Body of pancreas (tissue), 4 donors: Measurements from ENCODE around the gene WWOX. TPM values are rescaled to one million over a fixed set of nuclear protein-coding genes. Genes with fewer than 3 reads are reported as not detected.

Experiments
- ATAC-seq: fragments of 150-250 bp; one replicate; pipeline ENCODE4 v1.9.1; 2016
- DNase-seq, 4 donors: peaks; one replicate each; pipeline ENCODE4 v3.0.0-alpha.2; 2019
- H3K27ac ChIP-seq, 4 donors: fragments of 200-600 bp; sonication (generic); 1 replicate in 3 of 4; 2 replicates in 1 of 4; pipeline versions ENCODE4 v1.5.1 to v1.6.1; 2016 to 2019; ENCODE audit warnings: mild to moderate bottlenecking in 1 of 4, mixed read lengths in 1 of 4, moderate library complexity in 1 of 4
- H3K27me3 ChIP-seq, 2 donors: fragments of 200-600 bp; sonication (generic); one replicate each; pipeline ENCODE4 v1.6.0; 2016; ENCODE audit warnings: mild to moderate bottlenecking in 1 of 2
- H3K36me3 ChIP-seq, 2 donors: fragments of 200-600 bp; sonication (generic); replicated peaks in 1 of 2; 2 replicates each; pipeline ENCODE4 v1.5.1; 2016; ENCODE audit warnings: low read depth in 2 of 2; ENCODE audit not compliant: insufficient read depth in 1 of 2
- H3K4me1 ChIP-seq: fragments of 200-600 bp; sonication (generic); one replicate; pipeline ENCODE4 v1.6.0; 2016
- H3K4me3 ChIP-seq, 2 donors: fragments of 200-600 bp; sonication (generic); 1 replicate in 1 of 2; 2 replicates in 1 of 2; pipeline ENCODE4 v1.5.1; 2016 to 2019
- H3K9me3 ChIP-seq, 3 donors: fragments of 200-600 bp; sonication (generic); 1 replicate in 2 of 3; 2 replicates in 1 of 3; pipeline ENCODE4 v1.5.1; 2016
- POLR2A ChIP-seq, 3 donors: fragments of 450-650 bp; IDR thresholded peaks; one replicate each; pipeline ENCODE4 v1.6.1; 2016; ENCODE audit warnings: antibody characterized with exemption in 3 of 3, mild to moderate bottlenecking in 2 of 3
- WGBS, 2 donors: methylation state at CpG; one replicate each; pipeline ENCODE4 v1.1.5; 2017; 5-methylcytosine and 5-hydroxymethylcytosine counted together
- intact Hi-C: fragments of 100-400 bp; cut with DNase I; formaldehyde crosslinking; loops from one replicate; pipeline ENCODE4 v1.15.1; 2023
- total RNA-seq, 2 donors: library from RNA; depleted of rRNA; stranded (reverse); fragments of >200 nt; gene quantifications; one replicate each; pipeline ENCODE4 v1.1.0, GENCODE V29; 2016
- TF ChIP-seq, protein P1 (sequence below), 7 experiments: fragments of 450-650 bp in 4 of 7; fragments of 200-600 bp in 3 of 7; sonication (generic) in 3 of 7; IDR thresholded peaks; one replicate each; pipeline ENCODE4 v1.5.1; 2016 to 2019; ENCODE audit warnings: antibody characterized with exemption in 7 of 7

Gene WWOX
- total RNA-seq, 2 donors from 2014 or later = 52.7 to 67.2 TPM

GRCh38 chr16:78490847-78491246, 391.4 kb downstream of the WWOX start:
- H3K27me3 ChIP-seq = no peaks in the 10 kb centered on the region
- no peaks in the 10 kb centered on the region for H3K4me1 ChIP-seq
- 84 to 89% methylated on average over 6 of the region's 6 CpGs for WGBS, 2 donors
- TF ChIP-seq POLR2A (IDR thresholded peaks at IDR 0.05) = no peak
- TF ChIP-seq, protein P1, sequence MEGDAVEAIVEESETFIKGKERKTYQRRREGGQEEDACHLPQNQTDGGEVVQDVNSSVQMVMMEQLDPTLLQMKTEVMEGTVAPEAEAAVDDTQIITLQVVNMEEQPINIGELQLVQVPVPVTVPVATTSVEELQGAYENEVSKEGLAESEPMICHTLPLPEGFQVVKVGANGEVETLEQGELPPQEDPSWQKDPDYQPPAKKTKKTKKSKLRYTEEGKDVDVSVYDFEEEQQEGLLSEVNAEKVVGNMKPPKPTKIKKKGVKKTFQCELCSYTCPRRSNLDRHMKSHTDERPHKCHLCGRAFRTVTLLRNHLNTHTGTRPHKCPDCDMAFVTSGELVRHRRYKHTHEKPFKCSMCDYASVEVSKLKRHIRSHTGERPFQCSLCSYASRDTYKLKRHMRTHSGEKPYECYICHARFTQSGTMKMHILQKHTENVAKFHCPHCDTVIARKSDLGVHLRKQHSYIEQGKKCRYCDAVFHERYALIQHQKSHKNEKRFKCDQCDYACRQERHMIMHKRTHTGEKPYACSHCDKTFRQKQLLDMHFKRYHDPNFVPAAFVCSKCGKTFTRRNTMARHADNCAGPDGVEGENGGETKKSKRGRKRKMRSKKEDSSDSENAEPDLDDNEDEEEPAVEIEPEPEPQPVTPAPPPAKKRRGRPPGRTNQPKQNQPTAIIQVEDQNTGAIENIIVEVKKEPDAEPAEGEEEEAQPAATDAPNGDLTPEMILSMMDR (IDR thresholded peaks at IDR 0.05) = no peak
- H3K4me3 ChIP-seq = no peak overlapping the region
- DNase-seq (no peak), ATAC-seq (no peak)
- no peak overlapping the region for H3K27ac ChIP-seq
- intact Hi-C loops = no loop called here
- no peaks in the 10 kb centered on the region for H3K9me3 ChIP-seq
- H3K36me3 ChIP-seq = no peaks in the 10 kb centered on the region

- Histone ChIP-seq H3K27ac (no peak overlapping the region), H3K36me3 (no peaks in the 10 kb centered on the region), H3K4me3 (no peak overlapping the region), H3K27me3 (no peaks in the 10 kb centered on the region), H3K4me1 (no peaks in the 10 kb centered on the region), H3K9me3 (no peaks in the 10 kb centered on the region)
- no peak for ATAC-seq
- 95% methylated on average over 8 of the region's 8 CpGs for WGBS, 2 donors
- no peak for DNase-seq
- intact Hi-C loops = no loop called here
- TF ChIP-seq, protein P1 (IDR thresholded peaks at IDR 0.05) = no peak
- no peak for TF ChIP-seq POLR2A (IDR thresholded peaks at IDR 0.05)
Observed at GRCh38 chr16:78493573-78493972, 394.1 kb downstream of the WWOX start.

DNA sequence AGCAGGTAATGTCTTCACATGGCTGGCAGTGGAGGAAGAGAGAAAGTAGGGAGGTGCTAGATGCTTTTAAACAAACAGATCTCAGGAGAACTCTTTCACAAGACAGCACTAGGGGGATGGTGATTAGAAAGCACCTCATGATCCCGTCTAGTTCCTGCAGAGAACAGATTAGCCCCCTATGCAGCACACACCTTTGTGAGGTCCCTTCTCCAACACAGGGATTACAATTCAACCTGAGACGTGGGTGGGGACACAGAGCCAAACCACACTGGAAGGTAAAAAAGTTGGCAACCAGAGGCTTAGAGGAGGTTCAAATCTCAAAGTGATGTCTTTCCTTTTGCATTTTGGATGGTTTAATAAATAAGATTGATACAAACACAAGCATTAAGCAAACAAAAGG, 394.7 kb downstream of the WWOX start:
- intact Hi-C loops = no loop called here
- DNase-seq (no peak), ATAC-seq (no peak)
- no peaks in the 10 kb centered on the region for H3K9me3 ChIP-seq
- no peaks in the 10 kb centered on the region for H3K4me1 ChIP-seq
- no peak overlapping the region for H3K27ac ChIP-seq
- no peaks in the 10 kb centered on the region for H3K27me3 ChIP-seq
- 73 to 76% methylated on average over 2 of the region's 2 CpGs for WGBS, 2 donors
- no peak overlapping the region for H3K4me3 ChIP-seq
- TF ChIP-seq POLR2A (IDR thresholded peaks at IDR 0.05) = no peak
- TF ChIP-seq, protein P1 (IDR thresholded peaks at IDR 0.05) = no peak
- H3K36me3 ChIP-seq = no peaks in the 10 kb centered on the region

DNA sequence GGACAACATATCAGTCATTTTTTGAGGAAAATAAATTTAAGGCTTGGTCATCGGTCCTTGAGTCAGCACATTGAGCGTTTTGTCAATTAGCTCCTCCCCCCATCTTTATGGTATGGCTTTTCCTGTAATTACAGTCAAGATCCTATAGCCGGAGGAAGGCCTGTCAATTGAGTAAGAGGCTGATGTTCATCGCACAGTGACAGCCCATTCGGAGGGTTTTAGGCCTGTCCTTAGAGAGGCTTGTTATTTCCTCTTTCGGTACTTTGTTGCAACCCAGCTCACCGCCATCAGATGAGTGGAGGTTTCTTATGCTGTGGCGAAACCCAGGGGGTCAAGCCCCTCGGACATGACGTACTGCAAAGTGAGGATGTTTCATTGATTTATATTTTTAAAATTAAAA, 395.2 kb downstream of the WWOX start:
- H3K36me3 ChIP-seq = no peaks in the 10 kb centered on the region
- H3K4me1 ChIP-seq = no peaks in the 10 kb centered on the region
- no peak for ATAC-seq
- no peak overlapping the region for H3K27ac ChIP-seq
- no peaks in the 10 kb centered on the region for H3K9me3 ChIP-seq
- intact Hi-C loops = no loop called here
- TF ChIP-seq, protein P1 (IDR thresholded peaks at IDR 0.05) = no peak
- no peak for TF ChIP-seq POLR2A (IDR thresholded peaks at IDR 0.05)
- H3K27me3 ChIP-seq = no peaks in the 10 kb centered on the region
- DNase-seq = no peak
- H3K4me3 ChIP-seq = no peak overlapping the region
- 75 to 90% methylated on average over 10 of the region's 10 CpGs for WGBS, 2 donors

- Histone ChIP-seq H3K27me3 (no peaks in the 10 kb centered on the region), H3K4me1 (no peaks in the 10 kb centered on the region), H3K4me3 (no peak overlapping the region), H3K9me3 (no peaks in the 10 kb centered on the region), H3K27ac (no peak overlapping the region), H3K36me3 (no peaks in the 10 kb centered on the region)
- no peak for ATAC-seq
- WGBS, 2 donors = 93% methylated on average over 7 of the region's 7 CpGs
- TF ChIP-seq, protein P1 (IDR thresholded peaks at IDR 0.05) = no peak
- no peak for TF ChIP-seq POLR2A (IDR thresholded peaks at IDR 0.05)
- DNase-seq = no peak
- intact Hi-C loops = no loop called here
Observed at GRCh38 chr16:78496189-78496588, 396.7 kb downstream of the WWOX start.
